Measurements from ENCODE around the gene OR52I2. TPM values are rescaled to one million over a fixed set of nuclear protein-coding genes. Genes with fewer than 3 reads are reported as not detected.

OR52I2 gene
- total and polyA plus RNA-seq, 7 donors: not detected

- H3K27me3 ChIP-seq (ENCODE audit: insufficient read depth in 3 of 3, low read length in 2 of 3): peaks cover 0 to 3% (median 0%) of the 10 kb centered on the region in 3 donors
- H3K9me3 ChIP-seq: no peaks in the 10 kb centered on the region
- ATAC-seq (no peak), DNase-seq (no peak)
- H3K36me3 ChIP-seq (ENCODE audit: insufficient read depth in 1 of 2, low read depth in 1 of 2): no peaks in the 10 kb centered on the region
- H3K27ac ChIP-seq: no peak overlapping the region
- TF ChIP-seq CTCF (IDR thresholded peaks at IDR 0.05): no peak
- intact Hi-C loops (cut with DNase I): no loop called here
- no peaks in the 10 kb centered on the region for H3K4me1 ChIP-seq
- 61 to 75% (median 69%) methylated on average over 6 of the region's 6 CpGs for WGBS, 3 donors
- no peak overlapping the region for H3K4me3 ChIP-seq
These were observed 2.9 kb upstream of the OR52I2 start for GRCh38 chr11:4578624-4579023.

- WGBS, 3 donors: 77 to 85% (median 82%) methylated on average over 1 of the region's 1 CpG
- no peak overlapping the region for H3K27ac ChIP-seq
- peaks cover 0 to 3% (median 0%) of the 10 kb centered on the region in 3 donors for H3K27me3 ChIP-seq (ENCODE audit: insufficient read depth in 3 of 3, low read length in 2 of 3)
- intact Hi-C loops (cut with DNase I): no loop called here
- no peaks in the 10 kb centered on the region for H3K36me3 ChIP-seq (ENCODE audit: insufficient read depth in 1 of 2, low read depth in 1 of 2)
- no peaks in the 10 kb centered on the region for H3K9me3 ChIP-seq
- TF ChIP-seq CTCF (IDR thresholded peaks at IDR 0.05): no peak
- ATAC-seq: no peak
- H3K4me1 ChIP-seq: no peaks in the 10 kb centered on the region
- no peak overlapping the region for H3K4me3 ChIP-seq
- no peak for DNase-seq
These were observed 1.4 kb upstream of the OR52I2 start for GRCh38 chr11:4580124-4580523.

- Histone ChIP-seq H3K4me3 (no peak overlapping the region), H3K27ac (no peak overlapping the region), H3K27me3 (ENCODE audit: insufficient read depth in 3 of 3, low read length in 2 of 3) (no peaks in the 10 kb centered on the region), H3K4me1 (no peaks in the 10 kb centered on the region), H3K36me3 (ENCODE audit: insufficient read depth in 1 of 2, low read depth in 1 of 2) (no peaks in the 10 kb centered on the region), H3K9me3 (no peaks in the 10 kb centered on the region)
- intact Hi-C loops (cut with DNase I): no loop called here
- no peak for ATAC-seq
- TF ChIP-seq CTCF (IDR thresholded peaks at IDR 0.05): no peak
- no peak for DNase-seq
- WGBS, 3 donors: 62 to 76% (median 75%) methylated on average over 3 of the region's 3 CpGs
These were observed 7.5 kb downstream of the OR52I2 start for GRCh38 chr11:4589017-4589416.

- no peak within 1 kb of the TSS for H3K27ac ChIP-seq
These were observed 12.2 kb downstream of the OR52I2 start, which contains the start of gene OR52I1 for GRCh38 chr11:4593739-4594138. TSS of gene OR52I1 (plus strand) at chr11:4594039. CDS start at chr11:4594039, 0 bp downstream.

More at GRCh38 chr11:4593739-4594138, 12.2 kb downstream of the OR52I2 start, which contains the start of gene OR52I1:
- intact Hi-C loops (cut with DNase I): no loop called here
- Histone ChIP-seq H3K36me3 (ENCODE audit: insufficient read depth in 1 of 2, low read depth in 1 of 2) (peaks cover 0 to 28% of the 10 kb centered on the region in 2 donors), H3K4me1 (no peaks in the 10 kb centered on the region), H3K4me3 (no peak within 1 kb of the TSS), H3K27me3 (ENCODE audit: insufficient read depth in 3 of 3, low read length in 2 of 3) (no peaks in the 10 kb centered on the region), H3K9me3 (no peaks in the 10 kb centered on the region)
- ATAC-seq: no peak
- no peak for TF ChIP-seq CTCF (IDR thresholded peaks at IDR 0.05)
- whole genome bisulfite sequencing, 3 donors: 72 to 80% (median 79%) methylated on average over 1 of the region's 1 CpG
- no peak for DNase-seq
